ENCODE data around the gene HPSE2.

HPSE2 gene

GRCh38 chr10:98676895-98677294 lies 558.8 kb downstream of the HPSE2 start:
- Histone ChIP-seq H3K27me3 (ENCODE audit: control insufficient read depth, insufficient read depth, low read length) (no peaks in the 10 kb centered on the region), H3K4me3 (ENCODE audit: low read depth, low read length) (no peak overlapping the region), H3K36me3 (ENCODE audit: control insufficient read depth, insufficient read depth, low read length) (no peaks in the 10 kb centered on the region), H3K4me2 (ENCODE audit: low read length) (no peak overlapping the region), H3K79me2 (no peaks in the 10 kb centered on the region), H3K9me3 (ENCODE audit: control insufficient read depth, low read length) (no peaks in the 10 kb centered on the region), H2AFZ (no peak overlapping the region), H3K4me1 (no peaks in the 10 kb centered on the region), H3K9ac (no peak overlapping the region), H3K27ac (no peak overlapping the region)
- no peak for TF ChIP-seq CTCF (IDR thresholded peaks at IDR 0.05)

GRCh38 chr10:98675902-98676301 lies 559.8 kb downstream of the HPSE2 start:
- Histone ChIP-seq H3K9me3 (ENCODE audit: control insufficient read depth, low read length) (no peaks in the 10 kb centered on the region), H3K27ac (no peak overlapping the region), H2AFZ (no peak overlapping the region), H3K4me3 (ENCODE audit: low read depth, low read length) (no peak overlapping the region), H3K36me3 (ENCODE audit: control insufficient read depth, insufficient read depth, low read length) (no peaks in the 10 kb centered on the region), H3K27me3 (ENCODE audit: control insufficient read depth, insufficient read depth, low read length) (no peaks in the 10 kb centered on the region), H3K79me2 (no peaks in the 10 kb centered on the region), H3K4me2 (ENCODE audit: low read length) (no peak overlapping the region), H3K4me1 (no peaks in the 10 kb centered on the region), H3K9ac (no peak overlapping the region)
- TF ChIP-seq CTCF (IDR thresholded peaks at IDR 0.05), result no peak

- no peak overlapping the region for H3K27ac ChIP-seq
Measured at GRCh38 chr10:98673171-98673782, 562.4 kb downstream of the HPSE2 start.

GRCh38 chr10:98667081-98667480 lies 568.6 kb downstream of the HPSE2 start:
- H3K9ac ChIP-seq, result no peak overlapping the region
- H2AFZ ChIP-seq, result no peak overlapping the region

More at GRCh38 chr10:98673171-98673782, 562.4 kb downstream of the HPSE2 start:
- Histone ChIP-seq H3K79me2 (no peaks in the 10 kb centered on the region), H3K27me3 (ENCODE audit: control insufficient read depth, insufficient read depth, low read length) (no peaks in the 10 kb centered on the region), H3K4me3 (ENCODE audit: low read depth, low read length) (no peak overlapping the region), H2AFZ (no peak overlapping the region), H3K9ac (no peak overlapping the region), H3K4me1 (no peaks in the 10 kb centered on the region), H3K36me3 (ENCODE audit: control insufficient read depth, insufficient read depth, low read length) (no peaks in the 10 kb centered on the region), H3K4me2 (ENCODE audit: low read length) (no peak overlapping the region), H3K9me3 (ENCODE audit: control insufficient read depth, low read length) (no peaks in the 10 kb centered on the region)
- no peak for TF ChIP-seq CTCF (IDR thresholded peaks at IDR 0.05)

More at GRCh38 chr10:98667081-98667480, 568.6 kb downstream of the HPSE2 start:
- Histone ChIP-seq H3K79me2 (no peaks in the 10 kb centered on the region), H3K9me3 (ENCODE audit: control insufficient read depth, low read length) (no peaks in the 10 kb centered on the region), H3K4me2 (ENCODE audit: low read length) (no peak overlapping the region), H3K27ac (no peak overlapping the region), H3K4me3 (ENCODE audit: low read depth, low read length) (no peak overlapping the region), H3K27me3 (ENCODE audit: control insufficient read depth, insufficient read depth, low read length) (no peaks in the 10 kb centered on the region), H3K4me1 (no peaks in the 10 kb centered on the region), H3K36me3 (ENCODE audit: control insufficient read depth, insufficient read depth, low read length) (no peaks in the 10 kb centered on the region)
- no peak for TF ChIP-seq CTCF (IDR thresholded peaks at IDR 0.05)

Data from parathyroid adenoma (tissue), 2 donors.